T1000 (cell line): ENCODE results near the gene MYBPH.

Source experiments
- DNase-seq: peaks from one replicate; lab custom pipeline; 2025; ENCODE audit warnings: mixed read lengths; lab: John Stamatoyannopoulos, UW

MYBPH gene

GRCh38 chr1:203175237-203175826, at the start of gene MYBPH:
TSS of gene MYBPH (minus strand) at chr1:203175826. CDS start at chr1:203175755, 71 bp downstream.
- DNase-seq, result no peak

GRCh38 chr1:203225071-203225470, 49.4 kb upstream of the MYBPH start:
- DNase-seq, result no peak

- DNase-seq, result no peak
Observed at GRCh38 chr1:203223012-203223775, 47.6 kb upstream of the MYBPH start.

GRCh38 chr1:203219934-203220333, 44.3 kb upstream of the MYBPH start:
- DNase-seq, result no peak

- no peak for DNase-seq
Observed at GRCh38 chr1:203219171-203219570, 43.5 kb upstream of the MYBPH start.

GRCh38 chr1:203217668-203218067, 42.0 kb upstream of the MYBPH start:
- DNase-seq, result no peak

GRCh38 chr1:203217139-203217655, 41.6 kb upstream of the MYBPH start:
- no peak for DNase-seq

- DNase-seq, result peak; percentile 15
Observed at GRCh38 chr1:203216274-203217138, 40.9 kb upstream of the MYBPH start.

GRCh38 chr1:203215573-203215972, 39.9 kb upstream of the MYBPH start:
- no peak for DNase-seq

GRCh38 chr1:203214871-203215270, 39.2 kb upstream of the MYBPH start:
- DNase-seq, result no peak

GRCh38 chr1:203213126-203213525, 37.5 kb upstream of the MYBPH start:
- no peak for DNase-seq

GRCh38 chr1:203211812-203212211, 36.2 kb upstream of the MYBPH start:
- DNase-seq, result no peak

- DNase-seq, result no peak
Observed at GRCh38 chr1:203210988-203211387, 35.4 kb upstream of the MYBPH start.

- DNase-seq, result no peak
Observed at GRCh38 chr1:203210350-203210749, 34.7 kb upstream of the MYBPH start.

GRCh38 chr1:203208181-203208580, 32.6 kb upstream of the MYBPH start:
- DNase-seq, result no peak

- no peak for DNase-seq
Observed at GRCh38 chr1:203207751-203208150, 32.1 kb upstream of the MYBPH start.

- DNase-seq, result no peak
Observed at GRCh38 chr1:203206129-203206687, 30.6 kb upstream of the MYBPH start.

GRCh38 chr1:203204756-203205155, 29.1 kb upstream of the MYBPH start:
- DNase-seq, result no peak

- DNase-seq, result no peak
Observed at GRCh38 chr1:203202431-203203245, 27.0 kb upstream of the MYBPH start.

GRCh38 chr1:203201516-203202205, 26.0 kb upstream of the MYBPH start:
- no peak for DNase-seq

- DNase-seq, result no peak
Observed at GRCh38 chr1:203200916-203201315, 25.3 kb upstream of the MYBPH start.
